Measurements from ENCODE around the gene MUC2.

DNA sequence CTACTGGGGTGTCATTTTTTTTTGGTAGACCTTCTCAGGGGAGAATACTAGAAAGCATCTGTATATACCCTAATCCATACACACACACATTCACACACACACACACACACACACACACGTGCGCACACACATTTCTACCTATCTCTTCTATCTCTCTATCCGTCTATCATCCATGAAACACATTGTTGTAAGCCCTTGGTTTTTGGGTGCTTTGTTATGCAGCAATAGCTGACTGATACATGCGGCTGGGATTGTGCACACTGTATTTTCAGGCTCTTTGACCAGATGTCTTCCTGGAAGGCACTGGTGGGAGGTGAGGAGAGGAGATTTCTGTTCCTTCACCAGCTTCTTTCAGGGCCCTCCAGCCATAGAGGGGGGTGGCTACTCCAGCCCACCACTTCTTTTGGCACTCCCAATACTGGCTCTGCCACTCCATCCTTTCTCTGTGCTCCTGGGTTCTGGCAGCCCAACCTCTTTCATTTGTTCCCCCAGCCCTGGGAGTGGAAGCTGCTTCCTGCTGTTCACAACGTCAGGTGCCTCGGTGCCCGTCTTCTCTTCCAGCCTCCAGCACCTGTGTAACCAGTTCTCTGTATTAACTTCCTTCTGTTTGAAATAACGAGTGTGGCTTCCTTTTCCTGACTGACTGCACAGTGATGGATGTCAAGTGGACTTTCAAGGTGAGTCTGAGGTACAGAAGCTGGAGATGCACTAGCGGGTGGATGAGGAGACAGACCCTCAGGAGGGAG, 12.4 kb upstream of the MUC2 start:
- TF ChIP-seq, protein P1, sequence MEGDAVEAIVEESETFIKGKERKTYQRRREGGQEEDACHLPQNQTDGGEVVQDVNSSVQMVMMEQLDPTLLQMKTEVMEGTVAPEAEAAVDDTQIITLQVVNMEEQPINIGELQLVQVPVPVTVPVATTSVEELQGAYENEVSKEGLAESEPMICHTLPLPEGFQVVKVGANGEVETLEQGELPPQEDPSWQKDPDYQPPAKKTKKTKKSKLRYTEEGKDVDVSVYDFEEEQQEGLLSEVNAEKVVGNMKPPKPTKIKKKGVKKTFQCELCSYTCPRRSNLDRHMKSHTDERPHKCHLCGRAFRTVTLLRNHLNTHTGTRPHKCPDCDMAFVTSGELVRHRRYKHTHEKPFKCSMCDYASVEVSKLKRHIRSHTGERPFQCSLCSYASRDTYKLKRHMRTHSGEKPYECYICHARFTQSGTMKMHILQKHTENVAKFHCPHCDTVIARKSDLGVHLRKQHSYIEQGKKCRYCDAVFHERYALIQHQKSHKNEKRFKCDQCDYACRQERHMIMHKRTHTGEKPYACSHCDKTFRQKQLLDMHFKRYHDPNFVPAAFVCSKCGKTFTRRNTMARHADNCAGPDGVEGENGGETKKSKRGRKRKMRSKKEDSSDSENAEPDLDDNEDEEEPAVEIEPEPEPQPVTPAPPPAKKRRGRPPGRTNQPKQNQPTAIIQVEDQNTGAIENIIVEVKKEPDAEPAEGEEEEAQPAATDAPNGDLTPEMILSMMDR (conservative IDR thresholded peaks at IDR 0.05; ENCODE audit: low read depth, low read length), result no peak
- TF ChIP-seq POLR2A (IDR thresholded peaks at IDR 0.05; ENCODE audit: low read depth, low read length) (no peak), RAD21 (IDR thresholded peaks at IDR 0.05; ENCODE audit: low read length) (no peak)

Data from IMR-90 (cell line).